ENCODE results near the gene SRSF7.

DNA sequence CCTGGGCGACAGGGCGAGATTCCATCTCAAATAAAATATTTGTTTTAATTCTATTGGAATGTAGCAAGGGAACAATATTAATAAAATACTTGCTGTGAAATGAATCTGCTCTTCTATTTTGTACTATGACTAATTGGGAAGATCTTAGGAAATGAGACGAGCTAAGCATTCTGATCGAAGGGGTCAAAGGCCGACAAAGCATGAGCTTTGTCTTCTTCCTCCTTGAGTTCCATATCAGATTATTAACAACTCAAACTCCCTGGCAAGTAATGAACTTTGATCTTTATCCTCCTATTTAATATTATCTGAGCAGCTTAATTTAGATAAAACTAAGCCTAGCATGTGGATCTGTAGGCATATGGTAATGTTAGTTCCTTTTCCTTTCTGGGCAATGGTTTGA is 42.4 kb upstream of the SRSF7 start:
- TF ChIP-seq EP300 (IDR thresholded peaks at IDR 0.05) (no peak), POLR2A (IDR thresholded peaks at IDR 0.05) (no peak), POLR2AphosphoS5 (IDR thresholded peaks at IDR 0.05) (no peak)
- TF ChIP-seq, protein P1, sequence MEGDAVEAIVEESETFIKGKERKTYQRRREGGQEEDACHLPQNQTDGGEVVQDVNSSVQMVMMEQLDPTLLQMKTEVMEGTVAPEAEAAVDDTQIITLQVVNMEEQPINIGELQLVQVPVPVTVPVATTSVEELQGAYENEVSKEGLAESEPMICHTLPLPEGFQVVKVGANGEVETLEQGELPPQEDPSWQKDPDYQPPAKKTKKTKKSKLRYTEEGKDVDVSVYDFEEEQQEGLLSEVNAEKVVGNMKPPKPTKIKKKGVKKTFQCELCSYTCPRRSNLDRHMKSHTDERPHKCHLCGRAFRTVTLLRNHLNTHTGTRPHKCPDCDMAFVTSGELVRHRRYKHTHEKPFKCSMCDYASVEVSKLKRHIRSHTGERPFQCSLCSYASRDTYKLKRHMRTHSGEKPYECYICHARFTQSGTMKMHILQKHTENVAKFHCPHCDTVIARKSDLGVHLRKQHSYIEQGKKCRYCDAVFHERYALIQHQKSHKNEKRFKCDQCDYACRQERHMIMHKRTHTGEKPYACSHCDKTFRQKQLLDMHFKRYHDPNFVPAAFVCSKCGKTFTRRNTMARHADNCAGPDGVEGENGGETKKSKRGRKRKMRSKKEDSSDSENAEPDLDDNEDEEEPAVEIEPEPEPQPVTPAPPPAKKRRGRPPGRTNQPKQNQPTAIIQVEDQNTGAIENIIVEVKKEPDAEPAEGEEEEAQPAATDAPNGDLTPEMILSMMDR (IDR thresholded peaks at IDR 0.05): no peak
